DND-41 (cell line): ENCODE results near the gene C12orf56.

Experiments
- EZH2 ChIP-seq: IDR thresholded peaks from 3 replicates; pipeline ENCODE4 v1.6.1; 2012; ENCODE audit warnings: borderline replicate concordance, low read depth, mild to moderate bottlenecking, moderate library complexity, low read length, inconsistent platforms; ENCODE audit not compliant: severe bottlenecking
- TF ChIP-seq, protein P1 (sequence below): IDR thresholded peaks from 2 replicates; pipeline ENCODE4 v1.5.1; 2012; ENCODE audit warnings: borderline replicate concordance, low read length, moderate library complexity, mild to moderate bottlenecking; ENCODE audit not compliant: poor library complexity, severe bottlenecking; ENCODE audit errors: extremely low read depth

DNA sequence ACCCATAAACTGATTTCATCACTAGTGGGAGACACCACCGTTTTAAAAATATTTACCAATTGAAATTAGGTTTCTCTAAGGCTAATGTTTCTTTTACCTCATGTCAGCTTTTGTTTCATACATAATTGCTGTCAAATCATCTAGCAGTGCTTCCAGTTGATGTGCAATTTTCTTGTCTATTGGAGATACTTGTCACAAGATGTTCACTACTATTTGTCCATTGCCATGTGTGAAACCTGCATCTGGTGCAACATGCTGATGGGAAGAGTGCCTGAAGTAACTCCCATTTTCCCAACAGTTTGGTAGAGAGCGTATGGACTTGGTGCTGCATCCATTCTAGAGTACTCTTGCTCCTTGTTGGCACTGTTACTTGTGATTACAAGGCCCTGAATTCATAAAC lies 23.3 kb upstream of the C12orf56 start:
- TF ChIP-seq, protein P1, sequence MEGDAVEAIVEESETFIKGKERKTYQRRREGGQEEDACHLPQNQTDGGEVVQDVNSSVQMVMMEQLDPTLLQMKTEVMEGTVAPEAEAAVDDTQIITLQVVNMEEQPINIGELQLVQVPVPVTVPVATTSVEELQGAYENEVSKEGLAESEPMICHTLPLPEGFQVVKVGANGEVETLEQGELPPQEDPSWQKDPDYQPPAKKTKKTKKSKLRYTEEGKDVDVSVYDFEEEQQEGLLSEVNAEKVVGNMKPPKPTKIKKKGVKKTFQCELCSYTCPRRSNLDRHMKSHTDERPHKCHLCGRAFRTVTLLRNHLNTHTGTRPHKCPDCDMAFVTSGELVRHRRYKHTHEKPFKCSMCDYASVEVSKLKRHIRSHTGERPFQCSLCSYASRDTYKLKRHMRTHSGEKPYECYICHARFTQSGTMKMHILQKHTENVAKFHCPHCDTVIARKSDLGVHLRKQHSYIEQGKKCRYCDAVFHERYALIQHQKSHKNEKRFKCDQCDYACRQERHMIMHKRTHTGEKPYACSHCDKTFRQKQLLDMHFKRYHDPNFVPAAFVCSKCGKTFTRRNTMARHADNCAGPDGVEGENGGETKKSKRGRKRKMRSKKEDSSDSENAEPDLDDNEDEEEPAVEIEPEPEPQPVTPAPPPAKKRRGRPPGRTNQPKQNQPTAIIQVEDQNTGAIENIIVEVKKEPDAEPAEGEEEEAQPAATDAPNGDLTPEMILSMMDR = no peak
- TF ChIP-seq EZH2 = no peak
